OCI-M1 (cell line): ENCODE measurements around the gene ARSJ.
"Not testable (repeated sequence)": the region's sequence is repeated elsewhere in the genome, so short reads cannot be mapped to it uniquely, and the experiment has no call there.

Source experiments
- DNase-seq: peaks from one replicate; lab custom pipeline; 2025; lab: John Stamatoyannopoulos, UW

ARSJ gene

DNA sequence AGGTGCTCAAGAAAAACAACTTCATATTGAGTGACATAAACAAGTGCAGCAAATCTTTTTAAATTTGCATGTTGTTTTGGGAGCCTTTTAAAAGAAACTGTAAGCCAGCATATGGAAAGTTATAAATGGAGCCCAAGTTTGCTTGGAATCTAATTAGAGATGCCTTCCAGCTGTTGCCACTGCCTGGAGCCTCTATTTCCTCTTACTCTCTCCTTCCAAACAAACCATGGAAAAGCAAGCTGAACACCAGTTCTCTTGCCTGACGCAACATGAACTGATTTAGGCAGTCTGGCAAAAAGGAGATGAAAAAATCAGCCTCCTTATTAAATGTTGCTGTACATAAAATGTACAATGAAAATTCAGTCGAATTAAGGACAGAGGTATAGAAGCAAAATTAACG lies 21.5 kb downstream of the ARSJ start:
- DNase-seq: no peak

DNA sequence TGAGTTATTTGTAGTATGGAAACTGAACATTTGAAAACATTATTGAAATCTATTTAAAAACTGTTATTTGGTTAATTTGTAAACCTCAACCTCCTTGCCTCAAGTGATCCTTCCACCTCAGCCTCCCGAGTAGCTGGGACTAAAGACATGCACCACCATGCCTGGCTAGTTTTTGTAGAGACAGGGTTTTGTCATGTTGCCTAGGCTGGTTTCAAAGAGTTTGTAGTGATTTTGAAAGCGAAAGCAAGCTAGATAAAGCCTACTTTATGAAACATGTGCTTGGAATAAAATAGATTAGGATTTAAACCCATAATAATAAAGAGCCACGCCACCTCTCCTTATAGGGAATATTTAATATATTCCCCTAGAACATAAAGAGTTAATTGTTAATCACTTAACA lies 23.5 kb downstream of the ARSJ start:
- peak; percentile 50 for DNase-seq

DNA sequence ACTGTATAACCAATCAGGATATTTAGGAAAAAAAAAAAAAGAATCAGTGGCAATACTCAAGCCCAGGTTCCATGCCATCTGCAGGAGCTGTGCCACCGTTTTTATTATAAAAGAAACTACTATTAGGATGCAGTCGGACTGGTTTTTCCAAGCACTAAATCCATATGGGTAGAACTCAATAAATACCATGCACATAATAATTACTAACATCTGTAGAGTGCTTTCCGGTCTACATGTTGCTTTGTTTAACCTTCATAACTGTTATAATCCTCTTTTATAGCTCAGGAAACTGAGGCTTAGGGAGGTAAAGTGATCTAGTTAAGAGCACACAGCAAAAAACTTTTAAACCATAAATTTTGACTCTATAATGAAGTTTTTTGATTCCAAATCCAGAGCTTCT lies 24.0 kb downstream of the ARSJ start:
- no peak for DNase-seq

DNA sequence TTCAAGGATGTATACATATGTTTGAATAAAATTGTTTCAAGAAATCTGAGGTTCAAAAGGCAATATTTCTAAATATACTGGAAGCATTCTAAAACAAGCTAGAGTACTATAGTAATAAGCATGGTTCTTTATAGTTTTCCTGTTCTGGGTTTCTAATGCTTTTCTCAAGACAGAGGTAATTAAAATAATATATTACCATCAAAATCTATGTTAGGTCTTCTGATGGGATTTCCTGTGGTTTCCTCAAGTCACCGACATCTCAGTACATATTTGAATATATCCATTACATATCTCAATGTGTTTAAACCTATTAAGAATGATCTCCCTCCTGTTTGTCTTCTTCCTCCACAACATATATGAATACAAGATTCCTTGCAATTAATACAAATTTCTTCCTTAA lies 25.6 kb downstream of the ARSJ start:
- DNase-seq: no peak

DNA sequence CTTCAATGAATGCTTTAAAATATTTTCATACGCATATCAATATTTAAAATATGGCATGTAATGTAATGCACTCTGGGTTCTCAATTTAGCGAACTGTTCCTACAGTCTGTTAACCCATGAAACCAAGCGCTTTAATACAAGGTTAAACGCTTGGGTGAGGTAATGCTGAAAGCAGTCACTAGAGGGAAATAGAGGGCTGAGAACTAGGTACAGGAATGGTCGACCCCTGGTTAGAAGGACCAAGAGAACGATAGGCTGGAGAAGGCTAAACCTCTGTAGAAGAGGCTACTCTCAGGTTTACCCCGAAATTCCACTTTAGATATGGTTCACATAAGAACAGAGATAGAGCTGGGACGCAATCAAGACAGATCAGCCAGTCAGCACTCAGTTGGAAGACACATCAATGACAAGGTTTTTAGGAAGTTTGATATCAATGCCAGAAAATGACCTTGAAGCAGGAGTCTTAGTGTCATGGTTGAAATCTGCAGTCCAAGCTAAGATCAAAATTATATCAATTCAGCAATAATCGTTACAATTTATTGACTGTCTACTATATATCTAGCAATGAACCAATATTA lies 26.9 kb downstream of the ARSJ start:
- peak; percentile 82 for DNase-seq

DNA sequence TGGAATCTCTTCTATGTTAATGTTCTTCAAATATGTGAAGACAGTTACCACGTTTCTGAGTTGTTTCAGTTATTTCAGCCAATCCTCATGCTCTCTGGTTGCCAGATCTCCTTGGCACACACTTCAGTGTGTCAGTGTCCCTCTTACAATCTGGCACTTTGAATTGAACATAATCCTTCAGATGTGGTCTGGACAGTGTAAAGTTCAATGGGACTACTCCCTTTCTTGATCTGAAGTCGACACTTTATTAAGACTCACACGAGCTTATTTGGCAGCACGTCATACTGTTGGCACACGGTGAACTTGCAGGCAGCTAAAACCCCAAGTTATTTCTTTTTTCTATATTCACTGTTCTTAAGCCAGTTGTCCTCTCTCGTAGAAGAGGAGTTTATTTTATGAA lies 28.2 kb downstream of the ARSJ start:
- no peak for DNase-seq

DNA sequence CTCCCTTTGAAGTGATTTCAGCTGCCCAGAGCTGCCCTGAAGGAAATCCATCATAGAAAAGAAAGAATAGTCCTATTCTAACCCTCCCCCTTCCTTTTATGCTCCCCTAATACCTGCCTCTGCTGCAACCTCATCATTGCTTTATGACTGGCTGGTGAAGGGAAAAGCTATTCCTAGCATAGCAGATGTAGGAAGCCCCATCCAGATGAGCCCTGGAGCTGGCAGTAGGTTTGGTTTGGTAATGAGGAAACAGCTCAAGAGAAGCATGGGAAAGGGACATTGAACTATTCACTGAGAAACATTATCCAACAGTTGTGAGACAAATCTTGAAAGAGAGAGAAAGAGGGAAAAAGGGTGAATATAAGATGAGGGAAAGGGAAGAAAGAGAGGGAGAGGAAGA lies 29.2 kb downstream of the ARSJ start:
- no peak for DNase-seq

DNA sequence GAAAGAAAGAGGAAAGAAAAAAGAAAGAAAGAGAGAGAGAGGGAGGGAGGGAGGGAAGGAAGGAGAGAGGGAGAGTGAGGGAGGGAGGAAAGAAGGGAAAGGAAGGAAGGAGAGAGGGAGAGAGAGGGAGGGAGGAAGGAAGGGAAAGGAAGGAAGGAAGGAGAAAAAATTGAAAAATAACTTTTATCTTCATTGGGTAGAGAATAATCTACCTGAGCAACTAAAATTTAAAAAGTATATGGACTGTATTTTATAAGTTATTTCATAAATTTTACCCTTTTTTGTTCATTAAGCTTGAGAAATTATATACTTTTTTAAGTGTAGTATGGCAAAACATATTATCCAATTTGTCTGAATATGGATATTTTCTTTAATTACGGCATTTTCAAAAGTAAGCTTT lies 32.0 kb downstream of the ARSJ start:
- no peak for DNase-seq

DNA sequence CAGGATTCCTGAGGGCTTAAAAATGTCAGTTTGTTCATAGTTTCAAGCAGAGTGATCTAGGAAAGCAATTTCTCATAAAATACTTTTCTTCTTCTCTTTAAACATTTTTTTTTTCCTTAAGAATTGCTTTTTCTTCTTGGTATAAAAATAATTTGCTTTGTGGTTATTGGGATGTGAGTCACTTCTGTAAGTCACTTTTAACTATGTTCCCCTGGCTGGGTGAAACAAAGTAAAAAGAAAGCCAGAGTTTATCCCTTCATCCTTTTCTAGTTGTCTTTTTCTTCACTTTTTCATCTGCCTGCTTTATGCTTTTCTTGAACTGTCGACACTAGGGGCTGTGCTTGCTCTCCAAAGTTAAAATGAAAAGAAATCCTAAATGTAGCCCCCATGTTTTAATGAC lies 33.5 kb downstream of the ARSJ start:
- no peak for DNase-seq

DNA sequence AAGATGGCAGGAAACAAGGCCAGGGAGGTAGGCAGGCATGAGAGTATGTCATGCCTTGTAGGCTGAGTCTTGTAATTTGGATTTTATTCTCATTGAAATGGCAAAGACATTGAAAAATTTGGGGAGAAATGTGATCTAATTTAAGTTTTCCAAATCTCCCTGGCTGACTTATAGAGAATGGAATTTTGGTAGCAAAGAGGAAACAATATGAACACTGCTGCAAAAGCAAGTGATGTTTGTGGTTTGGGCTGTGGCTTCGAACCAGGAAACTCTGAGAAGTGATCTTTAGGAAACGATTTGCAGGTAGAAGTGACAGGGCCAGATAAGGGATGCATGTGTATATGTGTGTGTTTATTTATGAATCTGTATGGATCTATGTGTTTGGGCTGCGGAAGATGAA lies 35.6 kb downstream of the ARSJ start:
- no peak for DNase-seq

DNA sequence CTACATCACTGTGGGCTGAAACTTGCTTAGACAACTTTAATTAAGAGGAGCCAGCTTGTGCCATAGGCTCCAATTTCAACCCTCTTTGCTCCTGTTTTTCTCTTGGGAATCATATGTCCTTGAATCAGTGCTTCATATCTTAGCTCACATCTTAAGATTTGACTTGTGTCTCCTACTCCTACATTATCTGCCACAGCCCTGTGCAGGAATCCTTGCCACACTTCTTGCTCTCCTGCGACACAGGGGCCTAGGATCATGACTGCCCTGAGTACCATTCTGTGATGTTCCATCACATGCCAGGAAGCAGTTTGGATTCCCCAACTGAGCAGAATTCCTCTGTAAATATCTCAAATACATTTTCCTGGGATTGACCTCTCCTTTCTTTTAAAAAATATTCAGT lies 36.4 kb downstream of the ARSJ start:
- DNase-seq: no peak

DNA sequence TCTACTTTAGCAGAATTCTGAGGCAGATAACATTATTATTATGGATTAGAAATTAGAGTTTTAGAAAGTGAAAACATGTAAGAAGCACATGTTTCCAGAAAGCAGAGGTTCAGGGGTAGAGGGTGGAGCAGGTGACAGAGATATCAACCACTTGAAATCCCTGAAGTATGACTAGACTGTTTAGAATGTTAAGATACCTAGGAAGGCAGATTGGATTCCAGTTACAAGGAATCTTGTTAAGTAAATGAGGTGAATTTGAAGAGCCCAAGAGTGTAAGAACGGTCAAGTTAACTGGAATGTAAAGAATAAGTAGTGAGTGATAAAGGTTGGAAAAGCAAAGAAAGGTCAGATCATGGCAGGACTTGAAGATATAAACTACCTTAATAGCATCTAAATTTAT lies 37.6 kb downstream of the ARSJ start:
- DNase-seq: no peak

DNA sequence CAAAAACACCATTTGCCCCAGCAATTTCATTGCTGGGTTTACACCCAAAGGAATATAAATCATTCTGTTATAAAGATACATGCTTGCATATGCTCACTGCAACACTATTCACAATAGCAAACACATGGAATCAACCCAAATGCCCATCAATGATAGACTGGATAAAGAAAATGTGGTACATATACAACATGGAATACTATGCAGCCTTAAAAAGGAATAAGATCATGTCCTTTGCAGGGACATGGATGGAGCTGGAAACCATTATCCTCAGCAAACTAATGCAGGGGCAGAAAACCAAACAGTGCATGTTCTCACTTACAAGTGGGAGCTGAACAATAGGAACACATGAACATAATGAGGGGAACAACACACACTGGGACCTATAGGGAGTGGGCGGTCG lies 39.3 kb downstream of the ARSJ start:
- DNase-seq: not testable (repeated sequence)

DNA sequence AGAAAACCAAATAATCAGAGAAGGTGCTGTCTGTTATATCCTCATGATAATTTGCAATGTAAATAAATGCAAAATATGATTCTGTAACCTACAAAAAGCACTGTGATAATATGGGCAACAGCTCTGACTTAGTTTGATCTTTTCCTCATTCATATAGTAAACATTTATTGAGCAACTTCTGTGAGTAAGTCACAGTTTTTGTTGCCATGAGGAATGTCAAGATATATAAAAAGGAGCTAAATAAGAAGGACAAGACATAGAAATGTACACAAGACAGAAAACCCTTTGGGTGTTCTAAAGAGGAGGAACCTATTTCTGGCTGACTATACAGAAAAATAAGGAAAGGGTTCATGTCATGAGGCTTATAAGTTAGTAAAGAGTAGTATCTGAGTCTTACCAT lies 44.3 kb downstream of the ARSJ start:
- DNase-seq: no peak

DNA sequence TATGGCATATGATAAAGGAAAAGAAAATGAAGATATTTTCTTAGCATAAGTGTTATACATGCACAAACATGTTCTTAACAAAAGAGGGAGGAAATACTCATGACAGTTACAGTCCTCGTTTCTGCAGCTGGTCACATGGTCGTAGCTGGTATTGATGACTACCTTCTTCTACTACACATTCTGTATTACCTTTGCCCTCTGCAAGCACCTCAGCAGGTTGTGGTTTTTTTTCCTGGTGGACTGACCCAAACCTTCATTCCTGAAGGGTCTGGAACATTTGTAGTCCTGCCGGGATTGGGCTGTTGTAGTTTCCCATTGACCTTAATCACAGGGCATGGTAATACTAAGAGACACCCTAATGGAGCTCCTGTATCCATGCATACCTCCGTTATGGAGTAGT lies 54.7 kb downstream of the ARSJ start:
- DNase-seq: not testable (repeated sequence)

DNA sequence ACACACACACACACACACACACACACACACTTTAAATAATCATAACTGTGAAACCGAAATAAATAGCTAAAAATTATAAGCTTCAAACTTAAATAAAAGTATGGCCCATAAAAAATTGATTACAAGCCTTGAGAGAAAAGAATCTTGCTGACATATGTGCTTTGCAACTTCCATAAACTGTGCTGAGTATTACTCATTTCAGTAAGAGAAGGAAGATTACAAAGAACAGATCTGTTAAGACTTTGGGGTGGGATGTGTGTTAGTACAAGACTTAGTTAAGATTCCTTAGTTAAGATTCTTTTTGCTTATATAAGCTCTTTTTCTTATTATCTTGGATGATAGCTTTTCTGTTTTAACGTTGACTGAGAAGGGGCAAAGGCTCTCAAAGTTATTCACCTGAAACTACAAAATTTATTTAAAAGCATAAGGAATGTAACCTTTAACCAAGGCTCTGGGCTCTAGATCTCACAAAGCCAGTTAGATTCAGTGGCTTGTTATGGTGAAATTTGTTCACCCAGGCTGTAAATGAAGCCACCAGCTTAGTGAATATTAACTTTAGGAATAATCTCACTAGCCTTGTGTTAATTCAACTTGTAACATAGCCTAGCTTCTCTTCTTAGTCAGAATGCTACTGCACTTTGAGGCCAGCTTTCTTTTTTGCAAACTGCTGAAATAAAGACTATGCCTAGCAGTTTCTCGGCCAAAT lies 58.2 kb downstream of the ARSJ start:
- DNase-seq: no peak

DNA sequence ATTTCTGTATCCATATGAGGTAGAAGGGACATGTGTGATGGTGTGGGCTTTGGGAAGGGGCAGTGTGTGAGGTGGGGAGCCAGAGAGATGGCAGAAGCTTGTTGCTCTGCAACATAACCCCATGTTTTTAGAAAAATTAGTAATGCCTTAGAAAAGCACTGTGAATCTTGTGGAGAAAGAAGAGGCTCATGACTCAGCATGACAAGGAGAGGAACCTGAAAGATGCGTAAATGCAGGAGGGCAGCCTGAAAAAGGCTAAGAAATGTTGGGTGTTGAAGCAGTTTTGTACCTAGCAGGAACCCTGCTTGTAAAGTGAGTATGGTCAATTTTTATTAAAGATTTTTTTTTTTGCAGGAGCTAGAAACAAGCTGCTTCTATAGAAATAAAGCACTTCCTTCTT lies 59.8 kb downstream of the ARSJ start:
- no peak for DNase-seq

DNA sequence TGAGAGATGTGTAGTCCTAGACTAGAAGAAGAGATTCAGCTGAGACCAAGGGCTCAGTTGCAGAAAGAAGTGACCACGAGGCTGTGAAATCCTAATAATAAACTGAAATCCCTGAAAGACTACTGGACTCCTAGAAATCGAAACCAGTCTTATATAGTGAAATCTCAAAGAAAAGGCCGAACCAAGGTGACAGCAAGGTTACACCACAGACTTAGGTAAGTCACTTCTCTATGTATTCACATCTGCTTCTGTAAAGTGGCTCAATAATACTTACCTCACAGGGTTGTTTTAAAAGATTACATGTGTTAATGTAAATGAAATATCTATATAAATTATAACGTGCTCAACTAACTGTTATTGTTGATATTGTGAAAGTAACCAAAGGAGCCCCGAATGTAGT lies 60.3 kb downstream of the ARSJ start:
- DNase-seq: no peak

DNA sequence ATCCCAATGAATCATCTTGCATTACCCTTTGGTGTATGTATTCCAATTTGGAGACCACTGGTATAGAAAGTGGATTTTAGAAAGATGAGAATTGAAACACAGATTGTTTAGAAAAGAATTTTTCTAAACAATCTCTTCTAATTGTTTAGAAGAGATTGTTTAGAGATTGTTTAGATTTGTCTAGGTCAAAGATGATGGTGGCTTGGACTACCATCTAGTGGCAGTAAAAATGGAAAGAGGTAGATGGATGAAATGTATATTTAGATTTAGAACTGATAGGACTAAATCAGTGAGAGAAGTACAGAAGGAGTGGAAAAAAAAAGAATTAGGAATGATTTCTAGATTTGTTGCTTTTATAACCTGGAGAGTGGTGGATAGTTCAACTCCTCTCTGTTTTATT lies 70.6 kb downstream of the ARSJ start:
- DNase-seq: peak; percentile 7

DNA sequence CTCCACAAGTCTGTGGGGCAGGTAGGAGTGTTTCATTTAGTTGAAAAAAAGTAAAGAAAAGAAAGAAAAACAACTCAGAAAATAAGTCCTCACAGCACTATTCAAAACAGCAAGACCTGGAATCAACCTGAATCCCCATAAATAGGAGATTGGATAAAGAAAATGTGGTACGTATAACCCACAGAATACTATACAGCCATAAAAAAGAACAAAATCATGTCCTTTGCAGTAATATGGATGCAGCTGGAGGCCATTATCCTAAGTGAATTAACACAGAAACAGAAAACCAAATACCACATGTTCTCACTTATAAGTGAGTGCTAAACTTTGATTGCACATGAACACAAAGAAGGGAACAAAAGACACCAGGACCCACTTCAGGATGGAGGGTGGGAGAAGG lies 71.9 kb downstream of the ARSJ start:
- no peak for DNase-seq

DNA sequence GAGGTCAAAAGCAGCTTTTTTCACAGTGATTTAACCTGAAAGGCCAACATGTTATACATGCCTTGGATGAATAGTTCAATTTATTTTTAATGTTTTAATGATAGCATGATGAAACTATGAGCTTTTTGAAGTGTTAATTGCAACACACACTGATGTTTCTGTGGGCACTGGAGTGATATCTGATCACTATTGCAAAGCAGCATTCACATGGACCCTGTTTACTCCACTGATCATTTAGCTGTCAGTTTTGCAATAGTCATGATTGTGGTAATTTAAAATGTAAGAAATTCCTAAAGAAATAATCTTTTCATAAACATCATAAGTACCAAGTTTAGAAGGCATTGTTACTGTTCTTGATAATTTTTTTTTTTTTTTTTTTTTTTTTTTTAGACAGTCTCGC lies 74.1 kb downstream of the ARSJ start:
- DNase-seq: no peak

DNA sequence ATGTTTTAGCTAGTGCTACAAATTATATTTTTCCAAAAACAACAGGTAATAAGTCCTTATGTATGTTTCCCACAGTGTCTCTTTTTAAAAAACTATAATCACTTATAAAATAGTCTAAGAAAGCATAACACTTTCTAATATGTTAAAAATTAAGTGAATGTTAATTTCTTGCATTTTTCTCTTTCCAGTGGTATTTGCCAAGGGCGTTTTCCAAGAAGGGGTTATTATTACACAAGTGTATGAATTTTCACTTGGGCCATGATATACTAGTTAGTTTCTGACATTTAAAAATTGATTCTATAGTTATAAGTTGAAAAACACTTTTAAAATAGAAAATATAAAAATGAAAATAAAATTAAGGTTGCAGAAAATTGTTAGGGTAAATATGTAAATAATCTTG lies 74.6 kb downstream of the ARSJ start:
- no peak for DNase-seq

DNA sequence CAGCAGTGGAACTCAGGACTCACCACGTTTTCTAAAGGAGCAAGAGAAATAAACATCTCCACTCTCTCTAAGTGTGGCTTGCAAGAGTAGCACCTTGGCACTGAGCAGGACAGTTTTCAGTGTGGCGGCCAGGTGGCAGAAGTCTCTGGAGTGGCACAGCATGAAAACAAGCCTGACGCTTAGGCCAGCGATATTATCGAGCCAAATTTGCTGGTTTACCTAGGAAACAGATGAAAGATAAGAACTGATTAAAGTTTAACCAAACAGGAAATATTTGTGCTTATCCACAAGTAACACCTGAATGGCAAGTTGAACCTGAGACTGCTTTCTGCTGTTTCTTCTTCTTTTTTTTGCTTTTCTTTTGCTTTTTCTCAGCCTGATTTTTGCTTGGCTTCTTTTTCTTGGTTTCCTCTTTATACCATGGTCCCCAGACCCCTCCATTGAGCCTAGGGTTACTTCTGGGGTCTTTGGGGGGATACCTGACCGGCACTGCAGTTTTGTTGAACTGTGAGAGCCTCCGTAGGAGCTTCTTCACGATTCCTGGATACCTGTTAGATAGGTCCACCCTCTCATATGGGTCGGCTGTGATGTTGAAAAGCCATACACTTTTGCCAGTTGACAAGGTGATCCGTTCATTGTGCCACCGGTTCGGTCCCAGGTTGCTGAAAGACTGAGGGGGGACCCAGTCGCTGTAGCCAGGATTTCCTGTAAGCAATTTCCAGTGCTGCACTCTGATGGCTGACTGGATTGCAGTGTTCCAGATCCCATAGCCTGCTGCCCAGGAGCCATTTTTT lies 77.3 kb downstream of the ARSJ start:
- no peak for DNase-seq
